ENCODE measurements around the gene TAGLN.
"Not testable (repeated sequence)": the region's sequence is repeated elsewhere in the genome, so short reads cannot be mapped to it uniquely, and the experiment has no call there.

The TAGLN gene

GRCh38 chr11:117201658-117202305 is 2.6 kb downstream of the TAGLN start:
- Histone ChIP-seq H3K27ac (peak overlapping the region; percentile 97), H3K4me3 (peak overlapping the region; percentile 75)
- DNase-seq (ENCODE audit: low spot score) = no peak
- TF ChIP-seq, protein P1, sequence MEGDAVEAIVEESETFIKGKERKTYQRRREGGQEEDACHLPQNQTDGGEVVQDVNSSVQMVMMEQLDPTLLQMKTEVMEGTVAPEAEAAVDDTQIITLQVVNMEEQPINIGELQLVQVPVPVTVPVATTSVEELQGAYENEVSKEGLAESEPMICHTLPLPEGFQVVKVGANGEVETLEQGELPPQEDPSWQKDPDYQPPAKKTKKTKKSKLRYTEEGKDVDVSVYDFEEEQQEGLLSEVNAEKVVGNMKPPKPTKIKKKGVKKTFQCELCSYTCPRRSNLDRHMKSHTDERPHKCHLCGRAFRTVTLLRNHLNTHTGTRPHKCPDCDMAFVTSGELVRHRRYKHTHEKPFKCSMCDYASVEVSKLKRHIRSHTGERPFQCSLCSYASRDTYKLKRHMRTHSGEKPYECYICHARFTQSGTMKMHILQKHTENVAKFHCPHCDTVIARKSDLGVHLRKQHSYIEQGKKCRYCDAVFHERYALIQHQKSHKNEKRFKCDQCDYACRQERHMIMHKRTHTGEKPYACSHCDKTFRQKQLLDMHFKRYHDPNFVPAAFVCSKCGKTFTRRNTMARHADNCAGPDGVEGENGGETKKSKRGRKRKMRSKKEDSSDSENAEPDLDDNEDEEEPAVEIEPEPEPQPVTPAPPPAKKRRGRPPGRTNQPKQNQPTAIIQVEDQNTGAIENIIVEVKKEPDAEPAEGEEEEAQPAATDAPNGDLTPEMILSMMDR (IDR thresholded peaks at IDR 0.05) = no peak

DNA sequence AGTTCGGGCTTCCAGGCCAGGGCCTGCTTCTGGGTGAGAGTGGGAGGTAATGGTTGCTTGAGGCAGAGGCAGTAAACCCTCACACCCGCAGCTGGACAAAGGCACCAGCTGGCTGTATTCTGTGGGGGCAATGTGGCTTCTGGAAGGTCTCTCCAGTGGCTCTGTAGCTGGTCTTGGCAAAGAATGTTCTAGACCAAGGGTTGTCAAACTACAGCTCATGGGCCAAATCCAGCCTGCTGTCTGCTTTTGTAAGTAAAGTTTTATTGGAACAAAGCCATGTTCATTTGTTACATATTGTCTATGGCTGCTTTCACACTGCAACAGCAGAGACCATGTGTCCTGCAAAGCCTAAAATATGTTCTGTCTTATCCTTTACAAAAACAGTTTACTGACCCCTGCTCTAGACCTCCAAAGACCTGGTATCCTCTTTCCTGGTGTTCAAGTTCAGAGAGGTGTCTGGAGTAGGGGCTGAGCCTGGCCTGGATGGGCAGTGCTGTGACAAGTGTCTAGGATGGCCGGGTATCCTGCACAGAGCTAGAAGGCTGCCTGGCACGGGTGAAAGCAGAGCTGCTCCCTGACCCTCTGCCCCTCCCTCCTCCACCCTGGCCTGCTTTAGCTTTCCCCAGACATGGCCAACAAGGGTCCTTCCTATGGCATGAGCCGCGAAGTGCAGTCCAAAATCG is 3.4 kb downstream of the TAGLN start:
- no peak for DNase-seq (ENCODE audit: low spot score)
- Histone ChIP-seq H3K27ac (peak overlapping the region; percentile 97), H3K4me3 (peak overlapping the region; percentile 75)
- TF ChIP-seq, protein P1 (IDR thresholded peaks at IDR 0.05) = no peak

DNA sequence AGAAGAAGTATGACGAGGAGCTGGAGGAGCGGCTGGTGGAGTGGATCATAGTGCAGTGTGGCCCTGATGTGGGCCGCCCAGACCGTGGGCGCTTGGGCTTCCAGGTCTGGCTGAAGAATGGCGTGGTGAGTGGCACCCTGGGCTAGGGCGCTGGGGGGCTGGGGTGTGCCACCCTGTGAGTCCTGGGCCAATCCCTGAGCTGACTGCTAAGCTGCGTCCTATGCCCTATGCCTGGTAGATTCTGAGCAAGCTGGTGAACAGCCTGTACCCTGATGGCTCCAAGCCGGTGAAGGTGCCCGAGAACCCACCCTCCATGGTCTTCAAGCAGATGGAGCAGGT is 3.9 kb downstream of the TAGLN start:
- TF ChIP-seq, protein P1 (IDR thresholded peaks at IDR 0.05) = no peak
- Histone ChIP-seq H3K27ac (peak overlapping the region; percentile 97), H3K4me3 (peak overlapping the region; percentile 75)
- DNase-seq (ENCODE audit: low spot score) = no peak

GRCh38 chr11:117204283-117205080 is 5.3 kb downstream of the TAGLN start:
- TF ChIP-seq, protein P1 (IDR thresholded peaks at IDR 0.05) = no peak
- H3K4me3 ChIP-seq = peak overlapping the region; percentile 75
- DNase-seq (ENCODE audit: low spot score) = no peak
- peak overlapping the region; percentile 97 for H3K27ac ChIP-seq

- no peak for DNase-seq (ENCODE audit: low spot score)
- H3K4me3 ChIP-seq = peak overlapping the region; percentile 75
Measured at GRCh38 chr11:117205211-117205818, 6.1 kb downstream of the TAGLN start.

GRCh38 chr11:117206111-117206510 is 6.9 kb downstream of the TAGLN start:
- DNase-seq (ENCODE audit: low spot score); H3K4me3 ChIP-seq: not testable (repeated sequence)
- H3K27ac ChIP-seq = peak overlapping the region in 1 of 2 donors; percentile 81

More at GRCh38 chr11:117205211-117205818, 6.1 kb downstream of the TAGLN start:
- peak overlapping the region; percentile 97 for H3K27ac ChIP-seq
- TF ChIP-seq, protein P1 (IDR thresholded peaks at IDR 0.05) = no peak

GRCh38 chr11:117206859-117207258 is 7.7 kb downstream of the TAGLN start:
- H3K27ac ChIP-seq = peak overlapping the region in 1 of 2 donors; percentile 59
- H3K4me3 ChIP-seq; DNase-seq (ENCODE audit: low spot score): not testable (repeated sequence)

- not testable (repeated sequence) for H3K4me3 ChIP-seq; DNase-seq (ENCODE audit: low spot score)
- peak overlapping the region in 1 of 2 donors; percentile 54 for H3K27ac ChIP-seq
Measured at GRCh38 chr11:117207481-117207880, 8.3 kb downstream of the TAGLN start.

DNA sequence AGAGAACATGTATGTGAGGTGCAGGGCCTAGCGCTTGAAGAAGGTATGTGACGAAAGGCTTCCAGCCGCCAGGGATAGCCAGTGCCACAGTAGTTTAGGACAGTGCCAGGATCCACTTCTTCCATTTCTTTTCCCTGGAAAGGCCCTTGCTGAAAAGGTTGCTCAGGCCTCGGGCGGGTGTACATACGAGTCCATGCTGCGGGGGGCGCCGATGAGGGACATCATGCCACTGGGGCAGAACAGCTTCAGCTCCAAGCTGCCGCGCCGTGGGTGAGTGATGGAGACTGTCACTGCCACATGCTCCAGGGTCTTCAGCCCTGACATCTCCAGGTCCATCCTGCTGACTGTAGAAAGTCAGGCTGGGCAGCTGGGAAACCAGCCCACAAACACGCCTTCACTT is 9.5 kb downstream of the TAGLN start:
- DNase-seq (ENCODE audit: low spot score); H3K27ac ChIP-seq; H3K4me3 ChIP-seq: not testable (repeated sequence)

- not testable (repeated sequence) for DNase-seq (ENCODE audit: low spot score)
- H3K27ac ChIP-seq = peak overlapping the region in 1 of 2 donors; percentile 40
Measured at GRCh38 chr11:117209351-117210125, 10.4 kb downstream of the TAGLN start.

More at GRCh38 chr11:117209351-117210125, 10.4 kb downstream of the TAGLN start:
- H3K4me3 ChIP-seq = not testable (repeated sequence)
